NCI-H524 (cell line): ENCODE results near the gene VAPB.

Source experiments
- DNase-seq, 2 experiments: peaks; one replicate each; lab custom pipeline; 2025; lab: John Stamatoyannopoulos, UW

Gene VAPB

GRCh38 chr20:58377766-58378401 lies 11.1 kb upstream of the VAPB start:
- DNase-seq: no peak

GRCh38 chr20:58378704-58379103 lies 10.3 kb upstream of the VAPB start:
- DNase-seq: no peak

- DNase-seq: no peak
Measured at GRCh38 chr20:58381627-58382026, 7.4 kb upstream of the VAPB start.

DNA sequence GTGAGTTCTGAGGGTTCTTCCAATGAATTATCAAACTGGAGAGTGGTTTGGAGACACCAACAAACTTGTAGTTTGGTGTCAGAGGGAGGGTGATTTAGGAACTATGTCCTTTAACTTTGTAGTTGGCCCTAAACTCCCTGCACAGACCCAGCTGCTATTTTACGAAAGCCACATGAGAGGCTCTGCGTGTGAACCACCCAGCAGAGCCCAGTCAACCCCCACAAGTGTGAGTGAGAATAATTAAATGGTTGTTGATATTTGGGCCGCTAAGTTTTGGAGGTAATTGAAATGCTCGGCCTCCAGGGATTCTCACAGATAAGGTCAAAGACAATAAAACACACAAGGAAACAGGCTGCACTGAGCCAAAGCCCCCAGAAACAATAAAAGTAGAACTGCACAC lies 6.9 kb upstream of the VAPB start:
- no peak for DNase-seq

DNA sequence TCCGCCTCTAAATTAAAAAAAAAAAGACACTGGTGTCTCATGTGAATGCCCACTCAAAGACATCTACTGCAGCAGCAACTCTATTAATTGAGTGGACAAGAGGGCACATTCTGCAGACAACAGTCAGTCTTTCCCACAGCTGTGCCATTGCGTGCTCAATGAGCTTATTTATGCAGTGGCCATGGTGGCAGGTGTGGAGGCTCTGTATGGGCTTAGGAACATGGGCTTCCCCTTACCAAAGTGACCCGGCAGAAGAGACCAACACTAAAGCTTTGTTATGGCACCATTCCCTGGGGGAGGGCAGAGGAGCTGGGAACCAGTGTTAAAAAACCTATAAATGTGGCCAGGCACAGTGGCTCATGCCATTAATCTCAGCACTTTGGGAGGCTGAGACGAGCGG lies 4.2 kb upstream of the VAPB start:
- no peak for DNase-seq

- no peak for DNase-seq
Measured at GRCh38 chr20:58388028-58388601, 914 bp upstream of the VAPB start.

DNA sequence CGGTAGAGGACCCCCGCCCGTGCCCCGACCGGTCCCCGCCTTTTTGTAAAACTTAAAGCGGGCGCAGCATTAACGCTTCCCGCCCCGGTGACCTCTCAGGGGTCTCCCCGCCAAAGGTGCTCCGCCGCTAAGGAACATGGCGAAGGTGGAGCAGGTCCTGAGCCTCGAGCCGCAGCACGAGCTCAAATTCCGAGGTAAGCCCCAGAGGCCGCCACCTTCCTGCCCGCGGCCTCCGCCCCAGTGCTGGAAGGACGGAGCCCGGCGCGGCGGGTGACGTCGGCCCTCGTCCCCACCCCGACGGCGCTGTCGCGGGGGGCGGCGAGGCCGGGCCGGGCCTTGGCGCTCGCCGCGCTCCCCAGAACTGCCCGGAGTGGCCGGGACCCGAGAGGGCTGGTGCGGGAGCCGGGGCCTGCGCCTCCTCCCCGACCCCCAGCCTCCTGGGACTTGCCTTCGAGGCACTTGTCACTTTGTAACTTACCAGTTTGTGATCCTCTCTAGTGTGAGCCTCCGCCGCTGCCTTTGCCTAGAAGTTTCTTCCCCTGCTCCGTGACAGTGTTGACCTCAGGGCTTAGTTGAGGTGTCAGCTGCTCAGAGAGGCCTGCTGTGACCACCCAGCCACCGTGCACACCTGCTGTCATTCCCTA lies 417 bp downstream of the VAPB start:
- DNase-seq: no peak

GRCh38 chr20:58389968-58390658 lies 1.1 kb downstream of the VAPB start:
- no peak for DNase-seq

- DNase-seq: no peak
Measured at GRCh38 chr20:58390659-58391035, 1.6 kb downstream of the VAPB start.

- DNase-seq: no peak
Measured at GRCh38 chr20:58392286-58392685, 3.3 kb downstream of the VAPB start.

DNA sequence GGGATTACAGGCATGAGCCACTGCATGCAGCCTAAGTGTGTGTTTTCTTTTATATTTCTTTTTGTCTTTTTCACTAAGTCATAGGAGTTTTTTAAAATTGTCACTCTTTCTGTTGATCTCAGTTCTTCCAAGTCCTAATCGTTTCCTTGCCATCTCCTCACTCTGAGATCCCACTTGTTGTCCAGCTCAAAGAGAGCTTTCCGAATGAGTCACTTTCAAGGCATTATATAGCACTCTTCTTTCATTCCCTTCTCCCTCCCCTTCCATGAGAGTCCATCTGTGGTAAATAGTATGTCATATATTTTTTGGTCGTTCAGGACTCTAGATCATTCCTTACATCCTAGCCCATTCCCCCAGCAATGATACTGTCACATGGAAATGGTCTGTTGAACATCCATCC lies 4.3 kb downstream of the VAPB start:
- no peak for DNase-seq

GRCh38 chr20:58394801-58395200 lies 5.8 kb downstream of the VAPB start:
- DNase-seq: no peak

DNA sequence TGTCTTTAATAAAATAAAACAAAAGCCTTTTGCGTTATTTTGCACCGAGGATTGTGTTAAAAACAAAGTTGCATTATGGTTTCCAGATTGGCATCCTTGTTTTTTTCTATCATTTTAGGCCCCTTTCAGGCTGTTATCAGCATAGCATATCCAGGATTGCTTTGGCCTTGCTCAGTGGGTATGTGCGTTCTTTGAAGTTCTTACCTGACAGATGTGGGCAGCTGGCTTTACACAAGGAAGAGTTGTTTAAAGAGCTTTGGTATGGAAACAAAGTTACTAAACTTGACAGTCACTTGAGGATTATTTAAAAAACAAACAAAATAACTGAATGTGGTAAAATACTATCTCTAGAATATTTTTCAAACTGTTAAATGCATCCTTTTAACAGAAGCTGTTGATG lies 6.6 kb downstream of the VAPB start:
- DNase-seq: no peak

- DNase-seq: no peak
Measured at GRCh38 chr20:58397429-58397828, 8.4 kb downstream of the VAPB start.

- DNase-seq: no peak
Measured at GRCh38 chr20:58398254-58398653, 9.2 kb downstream of the VAPB start.

- no peak for DNase-seq
Measured at GRCh38 chr20:58399926-58400325, 10.9 kb downstream of the VAPB start.

DNA sequence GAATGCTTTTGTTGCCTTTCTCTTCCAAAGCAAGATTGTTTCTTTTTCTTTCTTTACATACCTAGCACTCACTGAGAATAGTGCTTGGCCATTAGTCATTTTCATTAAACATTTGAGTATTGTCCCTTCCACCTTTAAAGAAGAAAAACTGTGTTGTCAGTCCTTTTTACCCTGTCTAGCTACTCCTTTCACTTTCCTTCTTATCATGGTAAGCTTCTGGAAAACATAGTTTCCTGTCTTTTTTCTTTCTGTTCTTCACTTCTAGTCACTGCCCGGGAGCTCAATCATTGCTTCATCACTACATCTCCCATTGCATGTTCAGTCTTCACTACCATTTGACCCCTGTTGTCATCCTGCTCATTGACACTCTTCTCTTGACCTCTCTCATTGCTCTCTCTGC lies 12.1 kb downstream of the VAPB start:
- DNase-seq: no peak

DNA sequence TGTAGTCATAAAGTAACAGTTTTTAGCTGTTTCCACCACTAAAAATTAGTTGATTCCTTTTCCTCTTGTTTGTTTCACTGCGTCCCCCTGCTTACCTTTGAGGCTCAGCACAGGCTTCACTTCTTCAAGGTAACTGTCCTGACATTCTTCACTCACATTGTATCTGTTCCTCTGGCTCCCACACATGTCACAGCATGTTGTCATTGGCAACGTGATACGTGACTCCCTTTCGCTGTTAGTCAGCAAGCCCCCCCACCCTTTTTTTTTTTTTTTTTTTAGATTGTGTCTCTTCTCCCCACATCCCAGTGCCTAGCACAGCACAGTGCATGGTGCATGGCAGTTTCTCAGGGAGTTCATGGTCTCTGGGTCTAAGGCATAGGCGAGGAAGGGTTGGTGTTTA lies 13.3 kb downstream of the VAPB start:
- no peak for DNase-seq

DNA sequence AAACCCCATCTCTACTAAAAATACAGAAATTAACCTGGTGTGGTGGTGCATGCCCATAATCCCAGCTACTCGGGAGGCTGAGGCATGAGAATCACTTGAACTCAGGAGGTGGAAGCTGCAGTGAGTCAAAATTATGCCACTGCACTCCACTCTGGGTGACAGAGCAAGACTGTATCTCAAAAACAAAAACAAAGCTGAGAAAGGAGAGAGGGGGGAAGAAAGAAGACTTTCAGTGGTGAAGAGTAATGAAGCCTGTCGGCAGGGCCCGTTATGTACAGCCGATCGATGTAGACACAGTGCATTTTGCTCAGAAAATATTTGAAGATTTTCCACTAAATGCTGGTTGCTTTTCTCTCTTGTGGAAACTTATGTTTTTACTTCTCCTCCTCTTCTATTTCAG lies 13.8 kb downstream of the VAPB start:
- no peak for DNase-seq

DNA sequence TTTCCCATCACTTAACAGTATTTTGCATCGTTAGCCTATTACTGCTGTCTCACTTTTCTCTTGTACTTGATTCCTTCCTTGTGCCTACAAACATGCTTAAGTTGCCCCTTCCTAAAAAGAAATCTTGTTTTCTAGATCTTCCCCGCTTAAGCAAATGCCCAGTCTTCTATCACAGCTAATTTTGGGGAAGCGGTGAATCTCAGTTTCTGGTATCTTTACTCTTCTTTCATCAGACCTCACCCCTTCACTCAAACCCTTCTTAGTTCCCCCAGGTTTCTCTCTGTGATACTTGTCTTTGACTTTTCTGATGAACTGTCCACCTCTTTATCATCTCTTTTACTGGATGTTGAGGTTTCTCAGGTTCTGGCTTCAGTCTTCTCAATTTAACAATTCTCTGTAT lies 14.2 kb downstream of the VAPB start:
- no peak for DNase-seq

DNA sequence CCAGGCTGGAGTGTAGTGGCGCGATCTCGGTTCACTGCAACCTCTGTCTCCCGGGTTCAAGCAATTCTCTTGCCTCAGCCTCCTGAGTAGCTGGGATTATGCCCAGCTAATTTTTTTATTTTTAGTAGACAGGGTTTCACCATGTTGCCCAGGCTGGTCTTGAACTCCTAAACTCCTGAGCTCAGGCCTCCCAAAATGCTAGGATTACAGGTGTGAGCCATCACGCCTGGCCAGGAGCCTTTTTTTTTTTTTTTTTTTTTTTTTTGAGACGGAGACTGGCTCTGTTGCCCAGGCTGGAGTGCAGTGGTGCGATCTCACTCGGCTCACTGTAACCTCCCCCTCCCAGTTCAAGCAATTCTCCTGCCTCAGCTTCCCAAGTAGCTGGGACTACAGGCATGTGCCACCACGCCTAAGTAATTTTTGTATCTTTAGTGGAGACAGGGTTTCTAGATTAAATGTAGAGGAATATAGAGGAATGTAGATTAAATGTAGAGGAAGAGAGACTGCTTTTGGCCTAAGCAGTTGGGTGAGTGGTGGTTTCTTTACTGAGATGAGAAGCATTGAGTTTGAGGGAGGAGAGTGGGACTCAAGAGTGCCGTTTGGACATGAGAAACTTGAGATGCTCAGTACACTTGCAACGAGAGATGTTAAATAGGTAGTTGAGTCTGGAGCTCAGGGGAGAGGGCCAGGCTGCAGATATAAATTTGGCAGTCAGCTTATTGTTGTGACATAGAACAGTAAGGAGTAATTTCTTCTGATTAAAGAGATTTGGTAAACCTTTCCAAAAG lies 16.7 kb downstream of the VAPB start:
- no peak for DNase-seq

DNA sequence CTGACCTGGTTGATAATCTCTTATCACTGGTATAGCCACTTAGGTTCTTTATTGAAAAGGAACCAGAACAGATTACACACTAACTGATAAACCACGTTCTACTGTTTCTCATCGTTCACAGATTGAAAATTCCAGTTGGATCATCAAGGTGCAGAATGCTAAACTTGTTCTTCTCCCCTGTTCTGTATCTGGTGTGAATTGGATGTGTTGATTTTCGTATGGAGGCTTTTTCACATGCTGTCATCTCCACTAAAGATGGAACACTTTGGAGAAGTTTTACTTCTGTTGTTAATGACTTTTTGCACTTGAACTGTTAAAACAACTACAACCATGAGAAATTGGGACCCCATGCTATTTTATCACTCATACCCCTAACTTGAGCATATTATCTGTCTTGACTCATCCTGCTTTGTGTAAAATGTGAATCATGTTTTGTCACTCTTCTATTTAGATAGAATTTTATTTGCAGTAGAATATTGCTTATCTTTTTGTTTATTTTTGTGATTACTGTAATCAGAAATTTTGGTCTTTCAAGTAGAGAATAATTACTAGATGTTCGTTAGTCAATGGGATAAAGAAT lies 17.5 kb downstream of the VAPB start:
- no peak for DNase-seq
